Left ventricle myocardium inferior (tissue), 1 donor: ENCODE results near the gene RAP1GAP2. TPM values are rescaled to one million over a fixed set of nuclear protein-coding genes. Genes with fewer than 3 reads are reported as not detected.
"Not testable (repeated sequence)": the region's sequence is repeated elsewhere in the genome, so short reads cannot be mapped to it uniquely, and the experiment has no call there.

Source experiments
- DNase-seq: peaks from one replicate; pipeline ENCODE4 v3.0.0-alpha.2; 2020
- H3K27ac ChIP-seq: fragments of 200-600 bp; replicated peaks from 2 replicates; pipeline ENCODE4 v1.8.0; 2021
- H3K27me3 ChIP-seq: fragments of 200-600 bp; 2 replicates; pipeline ENCODE4 v1.8.0; 2021; ENCODE audit warnings: low read depth
- H3K36me3 ChIP-seq: fragments of 200-600 bp; 2 replicates; pipeline ENCODE4 v1.8.0; 2021
- H3K4me1 ChIP-seq: fragments of 200-600 bp; 2 replicates; pipeline ENCODE4 v1.8.0; 2021
- H3K4me3 ChIP-seq: fragments of 200-600 bp; 2 replicates; pipeline ENCODE4 v1.8.0; 2021; ENCODE audit warnings: mild to moderate bottlenecking, moderate library complexity
- H3K9me3 ChIP-seq: fragments of 200-600 bp; replicated peaks from 2 replicates; pipeline ENCODE4 v1.8.0; 2021
- CTCF ChIP-seq: fragments of 200-600 bp; IDR thresholded peaks from 2 replicates; pipeline ENCODE4 v1.8.0; 2021; ENCODE audit warnings: antibody characterized with exemption, mild to moderate bottlenecking, borderline replicate concordance
- intact Hi-C: fragments of 100-400 bp; cut with micrococcal nuclease; formaldehyde crosslinking; loops from one replicate; pipeline ENCODE4 v1.11.0; 2022
- total RNA-seq: library from RNA; stranded (reverse); fragmentation: NEBNext Ultra II Directional; extraction: Animal tissue kit (Norgen Biotek cat#: 25700); gene quantifications from one replicate; pipeline ENCODE4 v1.2.1, GENCODE V29; 2021
- donor health status: DM: no; HTN: yes; CAD: no; lungs with severe emphysema.

Gene RAP1GAP2
- total RNA-seq, 1 donor from 2014 or later, result 63.8 TPM

DNA sequence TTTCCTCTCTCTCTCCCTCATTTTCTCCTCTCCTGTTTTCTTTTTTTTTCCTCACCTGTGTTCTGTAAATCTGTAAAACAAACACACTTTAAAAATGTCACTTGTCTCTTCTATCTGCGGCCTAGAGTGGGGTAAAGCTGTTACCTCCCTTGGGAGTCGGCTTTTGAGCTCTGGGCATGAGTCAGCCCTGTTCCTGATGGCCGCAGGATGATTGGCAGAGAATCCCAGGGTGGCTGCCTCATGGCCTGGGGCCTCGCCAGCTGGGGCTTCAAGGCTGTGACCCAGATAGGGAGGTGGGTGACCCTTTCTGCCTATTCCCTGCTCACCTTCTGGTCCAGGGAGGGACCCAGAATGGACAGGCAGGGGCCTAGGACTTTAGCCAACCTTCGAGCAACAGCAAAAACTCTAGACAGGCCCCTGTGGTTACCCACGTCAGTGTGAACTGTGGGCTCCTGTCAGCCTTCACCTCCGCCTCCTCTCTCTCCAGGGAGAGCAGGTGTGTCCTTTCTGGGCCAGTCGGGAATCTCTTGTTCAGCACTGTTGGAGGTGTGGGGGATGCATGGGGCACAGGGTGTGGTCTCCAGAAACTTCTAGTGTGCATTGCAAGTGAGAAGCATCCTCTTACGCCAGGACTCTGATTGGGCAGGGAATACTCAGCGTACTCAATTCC is 87.4 kb downstream of the RAP1GAP2 start:
- no peaks in the 10 kb centered on the region for H3K27me3 ChIP-seq
- intact Hi-C loops, result no loop called here
- no peaks in the 10 kb centered on the region for H3K36me3 ChIP-seq
- H3K4me1 ChIP-seq, result peaks cover 15% of the 10 kb centered on the region
- H3K4me3 ChIP-seq, result no peak overlapping the region
- peak; percentile 38 for DNase-seq
- TF ChIP-seq CTCF, result no peak
- no peaks in the 10 kb centered on the region for H3K9me3 ChIP-seq
- peak overlapping the region; percentile 76 for H3K27ac ChIP-seq

DNA sequence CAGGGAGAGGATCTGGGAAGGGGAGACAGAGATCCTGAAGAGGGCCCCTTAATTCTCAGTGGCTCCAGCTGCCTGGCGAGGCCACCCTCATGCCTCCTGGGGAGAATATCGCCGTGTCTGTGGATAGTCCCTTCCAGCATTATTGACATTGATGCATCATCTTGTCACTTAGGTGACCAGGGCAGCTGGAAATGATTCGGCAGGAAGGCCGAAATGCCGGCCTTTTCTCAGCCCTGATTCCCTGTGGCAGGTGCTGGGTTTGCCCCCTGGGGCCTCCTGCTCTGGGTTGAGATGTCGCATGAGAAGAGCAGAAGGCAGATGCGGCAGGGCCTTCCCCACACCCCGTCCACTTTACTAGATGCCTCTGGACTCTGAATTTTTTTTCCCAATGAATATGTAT is 89.5 kb downstream of the RAP1GAP2 start:
- Histone ChIP-seq H3K4me1 (peaks cover 19% of the 10 kb centered on the region), H3K9me3 (no peaks in the 10 kb centered on the region), H3K27me3 (no peaks in the 10 kb centered on the region), H3K36me3 (no peaks in the 10 kb centered on the region), H3K27ac (no peak overlapping the region), H3K4me3 (no peak overlapping the region)
- intact Hi-C loops, result no loop called here
- DNase-seq, result no peak
- no peak for TF ChIP-seq CTCF

GRCh38 chr17:2888326-2888725 is 92.1 kb downstream of the RAP1GAP2 start:
- TF ChIP-seq CTCF, result no peak
- Histone ChIP-seq H3K36me3 (no peaks in the 10 kb centered on the region), H3K27me3 (no peaks in the 10 kb centered on the region), H3K27ac (no peak overlapping the region), H3K4me1 (peaks cover 20% of the 10 kb centered on the region), H3K9me3 (no peaks in the 10 kb centered on the region), H3K4me3 (no peak overlapping the region)
- DNase-seq, result no peak
- intact Hi-C loops, result no loop called here

DNA sequence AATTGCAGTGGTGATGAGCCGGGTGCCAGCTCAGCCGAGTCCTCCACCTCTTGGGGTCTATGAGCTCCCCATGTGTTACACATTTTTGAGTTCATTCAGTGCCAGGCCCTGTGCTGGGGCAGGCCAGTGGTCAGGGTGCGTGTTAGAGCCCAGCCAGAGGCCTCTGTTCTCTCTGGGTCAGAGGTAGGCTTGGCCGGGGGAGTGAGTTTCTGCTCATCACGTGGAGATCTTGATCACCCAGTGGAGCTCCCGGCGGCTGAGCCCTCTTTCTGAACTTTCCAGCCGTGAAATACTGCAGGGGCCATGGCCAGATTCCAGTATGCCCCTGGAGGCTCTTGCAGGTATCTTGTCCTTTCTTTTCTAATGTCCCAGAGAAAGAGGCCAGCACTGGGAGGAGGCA is 93.0 kb downstream of the RAP1GAP2 start:
- Histone ChIP-seq H3K36me3 (no peaks in the 10 kb centered on the region), H3K4me3 (no peak overlapping the region), H3K9me3 (no peaks in the 10 kb centered on the region), H3K27ac (no peak overlapping the region), H3K4me1 (peaks cover 12% of the 10 kb centered on the region), H3K27me3 (no peaks in the 10 kb centered on the region)
- DNase-seq, result no peak
- intact Hi-C loops, result no loop called here
- TF ChIP-seq CTCF, result no peak

DNA sequence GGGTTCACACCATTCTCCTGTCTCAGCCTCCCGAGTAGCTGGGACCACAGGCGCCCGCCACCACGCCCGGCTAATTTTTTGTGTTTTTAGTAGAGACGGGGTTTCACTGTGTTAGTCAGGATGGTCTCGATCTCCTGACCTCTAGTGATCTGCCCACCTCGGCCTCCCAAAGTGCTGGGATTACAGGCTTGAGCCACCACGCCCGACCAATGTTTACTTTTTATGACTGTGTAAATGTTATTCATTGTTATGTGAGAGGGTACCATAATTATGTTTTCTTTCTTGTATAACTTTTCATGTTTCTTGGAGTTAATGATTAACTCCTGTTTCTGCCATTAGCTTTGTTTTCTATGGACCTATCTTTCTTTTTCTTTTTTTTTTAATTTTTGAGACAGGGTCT is 94.5 kb downstream of the RAP1GAP2 start:
- DNase-seq, intact Hi-C loops, H3K36me3 ChIP-seq, H3K9me3 ChIP-seq, H3K27me3 ChIP-seq, H3K4me3 ChIP-seq, H3K27ac ChIP-seq: not testable (repeated sequence)
- peaks cover 12% of the 10 kb centered on the region for H3K4me1 ChIP-seq

- H3K4me1 ChIP-seq, result peaks cover 12% of the 10 kb centered on the region
- H3K27ac ChIP-seq, result no peak overlapping the region
- no peaks in the 10 kb centered on the region for H3K27me3 ChIP-seq
- TF ChIP-seq CTCF, result no peak
- H3K4me3 ChIP-seq, result no peak overlapping the region
- intact Hi-C loops, result no loop called here
- DNase-seq, result no peak
- H3K9me3 ChIP-seq, result no peaks in the 10 kb centered on the region
- no peaks in the 10 kb centered on the region for H3K36me3 ChIP-seq
These were observed 96.2 kb downstream of the RAP1GAP2 start for GRCh38 chr17:2892305-2892971.
